ENCODE data around the gene ERP27. TPM values are rescaled to one million over a fixed set of nuclear protein-coding genes. Genes with fewer than 3 reads are reported as not detected.

The ERP27 gene
- polyA plus RNA-seq, 1 of the 3 experiments (the other 2 are of a cell fraction) = 0.64 TPM

DNA sequence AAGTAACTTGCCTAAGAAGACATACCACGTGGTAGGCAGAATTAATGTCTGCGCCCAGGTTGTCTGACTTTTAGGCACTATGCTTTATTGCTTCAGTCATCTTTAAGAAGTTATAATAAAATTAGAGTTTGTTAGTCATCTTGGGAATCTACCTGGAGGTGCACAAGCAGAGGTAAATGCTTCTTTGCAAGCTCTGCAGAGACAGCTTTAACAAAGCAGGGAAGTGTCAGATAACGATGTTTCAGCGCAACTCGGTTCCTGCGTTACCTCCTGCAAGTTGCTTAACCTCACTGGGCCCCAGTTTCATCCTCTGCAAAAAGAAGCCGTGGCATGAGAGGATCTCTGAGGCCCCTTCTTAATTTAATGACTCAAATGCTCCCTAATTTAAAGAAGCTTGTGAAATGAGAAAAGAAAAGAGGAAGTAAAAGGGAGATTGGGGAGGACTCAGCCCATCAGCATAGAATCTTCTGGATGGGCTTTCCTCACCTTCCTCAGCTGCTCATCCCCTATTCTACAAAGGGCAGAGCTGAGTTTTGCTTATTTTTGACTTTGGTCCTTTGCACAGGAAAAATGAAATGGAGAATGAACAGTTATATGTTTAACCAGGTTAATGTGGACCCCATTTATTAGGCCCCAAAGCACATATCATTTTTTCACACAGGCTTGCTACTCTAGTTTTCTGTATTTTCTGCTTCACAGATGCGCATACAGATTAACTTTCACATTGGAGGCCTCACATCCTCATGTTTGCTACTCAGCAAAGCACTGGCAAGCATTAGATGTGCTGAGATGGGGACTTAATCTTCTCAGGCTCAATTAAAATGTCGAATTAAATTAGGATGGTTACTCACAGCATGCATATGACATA, 17.9 kb upstream of the ERP27 start:
- CTCF ChIA-PET = no interaction called here

More for the DNA sequence above, 17.9 kb upstream of the ERP27 start:
- no peaks in the 10 kb centered on the region for H4K20me1 ChIP-seq (ENCODE audit: insufficient read depth)
- TF ChIP-seq TCF12 (IDR thresholded peaks at IDR 0.05) (no peak), RAD21 (IDR thresholded peaks at IDR 0.05; ENCODE audit: low read length) (no peak), ELF1 (IDR thresholded peaks at IDR 0.05) (no peak), FOXM1 (IDR thresholded peaks at IDR 0.05; ENCODE audit: low read depth) (no peak), EP300 (IDR thresholded peaks at IDR 0.05; ENCODE audit: borderline replicate concordance in 1 of 2, low read depth in 1 of 2, low read length in 1 of 2) (no peak), SIN3A (IDR thresholded peaks at IDR 0.05; ENCODE audit: borderline replicate concordance, low read depth, low read length) (no peak), GABPA (IDR thresholded peaks at IDR 0.05; ENCODE audit: low read depth) (no peak), TAF1 (IDR thresholded peaks at IDR 0.05; ENCODE audit: borderline replicate concordance, low read depth, low read length) (no peak)
- TF ChIP-seq, protein P1, sequence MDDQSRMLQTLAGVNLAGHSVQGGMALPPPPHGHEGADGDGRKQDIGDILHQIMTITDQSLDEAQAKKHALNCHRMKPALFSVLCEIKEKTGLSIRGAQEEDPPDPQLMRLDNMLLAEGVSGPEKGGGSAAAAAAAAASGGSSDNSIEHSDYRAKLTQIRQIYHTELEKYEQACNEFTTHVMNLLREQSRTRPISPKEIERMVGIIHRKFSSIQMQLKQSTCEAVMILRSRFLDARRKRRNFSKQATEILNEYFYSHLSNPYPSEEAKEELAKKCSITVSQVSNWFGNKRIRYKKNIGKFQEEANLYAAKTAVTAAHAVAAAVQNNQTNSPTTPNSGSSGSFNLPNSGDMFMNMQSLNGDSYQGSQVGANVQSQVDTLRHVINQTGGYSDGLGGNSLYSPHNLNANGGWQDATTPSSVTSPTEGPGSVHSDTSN (IDR thresholded peaks at IDR 0.05) = no peak
- TF ChIP-seq, protein P2, sequence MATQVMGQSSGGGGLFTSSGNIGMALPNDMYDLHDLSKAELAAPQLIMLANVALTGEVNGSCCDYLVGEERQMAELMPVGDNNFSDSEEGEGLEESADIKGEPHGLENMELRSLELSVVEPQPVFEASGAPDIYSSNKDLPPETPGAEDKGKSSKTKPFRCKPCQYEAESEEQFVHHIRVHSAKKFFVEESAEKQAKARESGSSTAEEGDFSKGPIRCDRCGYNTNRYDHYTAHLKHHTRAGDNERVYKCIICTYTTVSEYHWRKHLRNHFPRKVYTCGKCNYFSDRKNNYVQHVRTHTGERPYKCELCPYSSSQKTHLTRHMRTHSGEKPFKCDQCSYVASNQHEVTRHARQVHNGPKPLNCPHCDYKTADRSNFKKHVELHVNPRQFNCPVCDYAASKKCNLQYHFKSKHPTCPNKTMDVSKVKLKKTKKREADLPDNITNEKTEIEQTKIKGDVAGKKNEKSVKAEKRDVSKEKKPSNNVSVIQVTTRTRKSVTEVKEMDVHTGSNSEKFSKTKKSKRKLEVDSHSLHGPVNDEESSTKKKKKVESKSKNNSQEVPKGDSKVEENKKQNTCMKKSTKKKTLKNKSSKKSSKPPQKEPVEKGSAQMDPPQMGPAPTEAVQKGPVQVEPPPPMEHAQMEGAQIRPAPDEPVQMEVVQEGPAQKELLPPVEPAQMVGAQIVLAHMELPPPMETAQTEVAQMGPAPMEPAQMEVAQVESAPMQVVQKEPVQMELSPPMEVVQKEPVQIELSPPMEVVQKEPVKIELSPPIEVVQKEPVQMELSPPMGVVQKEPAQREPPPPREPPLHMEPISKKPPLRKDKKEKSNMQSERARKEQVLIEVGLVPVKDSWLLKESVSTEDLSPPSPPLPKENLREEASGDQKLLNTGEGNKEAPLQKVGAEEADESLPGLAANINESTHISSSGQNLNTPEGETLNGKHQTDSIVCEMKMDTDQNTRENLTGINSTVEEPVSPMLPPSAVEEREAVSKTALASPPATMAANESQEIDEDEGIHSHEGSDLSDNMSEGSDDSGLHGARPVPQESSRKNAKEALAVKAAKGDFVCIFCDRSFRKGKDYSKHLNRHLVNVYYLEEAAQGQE (IDR thresholded peaks at IDR 0.05; ENCODE audit: low read depth, low read length) = no peak
- TF ChIP-seq, protein P3, sequence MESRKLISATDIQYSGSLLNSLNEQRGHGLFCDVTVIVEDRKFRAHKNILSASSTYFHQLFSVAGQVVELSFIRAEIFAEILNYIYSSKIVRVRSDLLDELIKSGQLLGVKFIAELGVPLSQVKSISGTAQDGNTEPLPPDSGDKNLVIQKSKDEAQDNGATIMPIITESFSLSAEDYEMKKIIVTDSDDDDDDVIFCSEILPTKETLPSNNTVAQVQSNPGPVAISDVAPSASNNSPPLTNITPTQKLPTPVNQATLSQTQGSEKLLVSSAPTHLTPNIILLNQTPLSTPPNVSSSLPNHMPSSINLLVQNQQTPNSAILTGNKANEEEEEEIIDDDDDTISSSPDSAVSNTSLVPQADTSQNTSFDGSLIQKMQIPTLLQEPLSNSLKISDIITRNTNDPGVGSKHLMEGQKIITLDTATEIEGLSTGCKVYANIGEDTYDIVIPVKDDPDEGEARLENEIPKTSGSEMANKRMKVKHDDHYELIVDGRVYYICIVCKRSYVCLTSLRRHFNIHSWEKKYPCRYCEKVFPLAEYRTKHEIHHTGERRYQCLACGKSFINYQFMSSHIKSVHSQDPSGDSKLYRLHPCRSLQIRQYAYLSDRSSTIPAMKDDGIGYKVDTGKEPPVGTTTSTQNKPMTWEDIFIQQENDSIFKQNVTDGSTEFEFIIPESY (IDR thresholded peaks at IDR 0.05; ENCODE audit: borderline replicate concordance, low read depth) = no peak
- H3K4me1 ChIP-seq (ENCODE audit: control insufficient read depth in 1 of 2, insufficient read depth in 2 of 2, low read depth in 1 of 2, low read length in 1 of 2) = peaks cover 3 to 59% of the 10 kb centered on the region in 2 experiments
- no peak overlapping the region for H2AFZ ChIP-seq (ENCODE audit: low read depth)
- peak overlapping the region; percentile 29; the same call in 1 of the 2 replicates for H3K4me2 ChIP-seq
- H3F3A ChIP-seq (replicated peaks; ENCODE audit: insufficient read depth) = peaks cover 43% of the 10 kb centered on the region
- H3K27ac ChIP-seq (ENCODE audit: low read depth in 2 of 2, low read length in 1 of 2) = peak overlapping the region in 1 of 2 experiments; percentile 94; a peak in 2 of 4 replicates
- 62% methylated on average over 9 of the region's 9 CpGs for WGBS (ENCODE audit: low lambda C conversion rate)
- H3K36me3 ChIP-seq (replicated peaks in 1 of 2; ENCODE audit: control insufficient read depth in 1 of 2, insufficient read depth in 2 of 2, low read length in 1 of 2) = no peaks in the 10 kb centered on the region
- POLR2A ChIA-PET = no interaction called here
- no peaks in the 10 kb centered on the region for H3K9me3 ChIP-seq
- H3K4me3 ChIP-seq (ENCODE audit: low read depth in 2 of 2, low read length in 1 of 2) = no peak overlapping the region
- H3K79me2 ChIP-seq (ENCODE audit: insufficient read depth) = peaks cover 91% of the 10 kb centered on the region
- no peak for DNase-seq
- H3K9ac ChIP-seq = no peak overlapping the region
- no peaks in the 10 kb centered on the region for H3K9me2 ChIP-seq
- no peaks in the 10 kb centered on the region for H3K27me3 ChIP-seq (ENCODE audit: insufficient read depth)
